ENCODE measurements around the gene VWA8. TPM values are rescaled to one million over a fixed set of nuclear protein-coding genes. Genes with fewer than 3 reads are reported as not detected.

Gene VWA8
- polyA plus RNA-seq, 1 experiment = 12.4 TPM

DNA sequence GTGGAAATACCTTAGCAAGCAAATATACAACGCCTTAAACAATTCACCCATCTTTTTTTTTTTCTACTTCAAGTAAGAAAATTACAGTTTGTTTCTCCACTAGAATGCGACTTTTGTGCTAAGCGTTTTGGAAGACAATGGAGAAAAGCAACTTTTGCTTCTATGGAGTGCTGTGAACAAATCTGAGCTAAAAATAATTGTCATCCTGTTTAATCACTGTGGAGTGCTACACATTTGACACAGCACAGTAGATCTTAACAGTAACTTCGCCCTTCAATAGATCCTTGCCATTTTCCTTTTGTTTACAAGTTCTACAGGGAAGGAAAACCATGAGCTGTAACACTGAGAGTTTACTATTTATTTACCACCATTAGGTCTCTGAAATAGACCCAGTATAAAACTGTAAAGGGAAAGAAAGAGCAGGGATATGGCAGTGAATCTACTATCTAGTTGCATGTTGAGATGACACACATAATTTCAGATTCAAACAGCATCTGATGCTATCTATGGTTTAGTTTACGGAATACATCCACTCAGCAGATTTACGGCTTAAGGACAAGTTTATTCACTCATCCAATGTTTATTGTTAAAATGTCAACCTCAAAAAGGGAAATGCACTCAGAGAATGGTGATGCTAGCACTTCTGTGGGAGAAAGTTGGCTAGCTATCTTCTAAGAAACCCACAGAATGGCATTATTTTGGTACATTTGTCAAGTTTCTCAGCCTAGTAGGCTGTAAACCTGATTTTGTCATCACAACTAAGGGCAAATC, 175.3 kb downstream of the VWA8 start:
- no peak for DNase-seq (ENCODE audit: low read depth, low spot score)
- ChIA-PET POLR2A (no interaction called here), CTCF (interaction anchor here (1.0 kb wide), 1 partner anchor 117 kb away, joined by 3 read pairs; no protein-coding TSS in a partner anchor)
- H3K4me3 ChIP-seq (ENCODE audit: low read depth, low read length) = no peak overlapping the region
- no peaks in the 10 kb centered on the region for H3K9me3 ChIP-seq (ENCODE audit: control insufficient read depth, insufficient read depth, low read length)
- no peaks in the 10 kb centered on the region for H3K27me3 ChIP-seq (ENCODE audit: control insufficient read depth, insufficient read depth, low read length)
- H3K27ac ChIP-seq (ENCODE audit: low read depth, low read length) = no peak overlapping the region
- TF ChIP-seq, protein P1, sequence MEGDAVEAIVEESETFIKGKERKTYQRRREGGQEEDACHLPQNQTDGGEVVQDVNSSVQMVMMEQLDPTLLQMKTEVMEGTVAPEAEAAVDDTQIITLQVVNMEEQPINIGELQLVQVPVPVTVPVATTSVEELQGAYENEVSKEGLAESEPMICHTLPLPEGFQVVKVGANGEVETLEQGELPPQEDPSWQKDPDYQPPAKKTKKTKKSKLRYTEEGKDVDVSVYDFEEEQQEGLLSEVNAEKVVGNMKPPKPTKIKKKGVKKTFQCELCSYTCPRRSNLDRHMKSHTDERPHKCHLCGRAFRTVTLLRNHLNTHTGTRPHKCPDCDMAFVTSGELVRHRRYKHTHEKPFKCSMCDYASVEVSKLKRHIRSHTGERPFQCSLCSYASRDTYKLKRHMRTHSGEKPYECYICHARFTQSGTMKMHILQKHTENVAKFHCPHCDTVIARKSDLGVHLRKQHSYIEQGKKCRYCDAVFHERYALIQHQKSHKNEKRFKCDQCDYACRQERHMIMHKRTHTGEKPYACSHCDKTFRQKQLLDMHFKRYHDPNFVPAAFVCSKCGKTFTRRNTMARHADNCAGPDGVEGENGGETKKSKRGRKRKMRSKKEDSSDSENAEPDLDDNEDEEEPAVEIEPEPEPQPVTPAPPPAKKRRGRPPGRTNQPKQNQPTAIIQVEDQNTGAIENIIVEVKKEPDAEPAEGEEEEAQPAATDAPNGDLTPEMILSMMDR (IDR thresholded peaks at IDR 0.05; ENCODE audit: low read depth, low read length) = no peak

DNA sequence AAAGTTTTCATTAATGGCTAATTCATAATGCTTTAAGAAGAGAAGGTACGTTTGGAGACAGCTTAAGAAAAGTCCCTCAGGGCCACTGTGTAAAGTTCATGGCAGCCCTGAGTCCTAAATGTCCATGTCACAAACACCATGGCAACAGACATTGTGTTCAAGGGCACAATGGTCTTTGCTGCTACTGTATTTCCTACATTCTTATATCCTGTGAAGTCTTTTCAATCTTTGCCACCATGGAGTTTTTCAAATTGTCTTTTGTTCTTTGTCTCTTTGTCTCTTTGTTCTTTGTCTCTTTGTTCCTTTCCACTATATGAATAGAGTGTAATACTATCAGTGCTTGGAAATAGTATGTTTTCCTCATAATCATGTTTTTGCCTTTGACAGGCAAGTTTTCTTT, 178.8 kb downstream of the VWA8 start:
- TF ChIP-seq, protein P1 (IDR thresholded peaks at IDR 0.05; ENCODE audit: low read depth, low read length) = no peak
- Histone ChIP-seq H3K27me3 (ENCODE audit: control insufficient read depth, insufficient read depth, low read length) (no peaks in the 10 kb centered on the region), H3K27ac (ENCODE audit: low read depth, low read length) (no peak overlapping the region), H3K4me3 (ENCODE audit: low read depth, low read length) (no peak overlapping the region), H3K9me3 (ENCODE audit: control insufficient read depth, insufficient read depth, low read length) (no peaks in the 10 kb centered on the region)
- no peak for DNase-seq (ENCODE audit: low read depth, low spot score)
- ChIA-PET CTCF (interaction anchor here (0.6 kb wide), 1 partner anchor 90 kb away, joined by 3 read pairs; no protein-coding TSS in a partner anchor), POLR2A (no interaction called here)

DNA sequence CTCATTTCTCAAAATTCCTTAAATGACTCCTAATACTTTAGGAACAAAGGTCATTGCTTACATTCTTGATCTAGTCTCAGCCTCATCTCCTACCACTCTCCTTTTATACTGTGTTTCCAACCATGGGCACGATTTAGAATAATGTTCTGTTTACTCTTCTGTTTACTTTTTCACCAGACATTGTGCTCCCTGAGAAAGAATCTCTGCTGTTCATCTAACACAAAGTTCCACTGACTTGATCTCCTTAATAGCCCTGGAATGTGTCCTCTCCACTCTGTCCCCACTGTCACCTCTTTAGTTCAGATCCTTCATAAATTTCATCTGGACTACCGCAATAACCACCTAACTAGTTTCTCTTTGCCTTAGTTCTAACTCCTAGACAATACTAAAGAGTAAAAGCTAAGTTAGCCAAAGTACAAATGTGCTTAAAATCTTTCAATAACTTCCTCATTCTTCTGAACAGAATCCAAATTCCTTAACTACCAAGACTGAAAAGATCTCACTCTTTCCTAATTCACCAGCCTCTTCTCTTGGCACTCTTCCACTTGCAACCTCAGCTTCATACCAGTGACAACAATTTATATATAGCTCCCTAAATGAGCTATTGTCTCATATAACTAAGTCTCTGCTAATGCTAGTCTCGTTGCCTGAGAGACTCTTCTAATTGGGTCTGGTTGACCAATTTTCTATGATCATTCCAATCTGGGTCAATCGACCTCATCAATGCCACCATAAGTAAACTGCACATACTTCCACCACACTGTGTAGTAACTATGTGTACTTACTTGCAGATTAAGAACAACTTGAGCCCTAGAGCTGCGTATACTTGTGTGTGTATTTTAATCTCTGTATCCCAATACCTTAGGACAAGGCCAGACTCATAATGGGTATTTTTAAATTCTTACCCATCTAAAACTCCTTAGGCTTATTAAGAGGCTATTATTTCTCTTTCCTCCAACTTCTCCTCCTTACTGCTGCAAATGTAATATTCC, 179.9 kb downstream of the VWA8 start:
- Histone ChIP-seq H3K4me3 (ENCODE audit: low read depth, low read length) (no peak overlapping the region), H3K9me3 (ENCODE audit: control insufficient read depth, insufficient read depth, low read length) (no peaks in the 10 kb centered on the region)

DNA sequence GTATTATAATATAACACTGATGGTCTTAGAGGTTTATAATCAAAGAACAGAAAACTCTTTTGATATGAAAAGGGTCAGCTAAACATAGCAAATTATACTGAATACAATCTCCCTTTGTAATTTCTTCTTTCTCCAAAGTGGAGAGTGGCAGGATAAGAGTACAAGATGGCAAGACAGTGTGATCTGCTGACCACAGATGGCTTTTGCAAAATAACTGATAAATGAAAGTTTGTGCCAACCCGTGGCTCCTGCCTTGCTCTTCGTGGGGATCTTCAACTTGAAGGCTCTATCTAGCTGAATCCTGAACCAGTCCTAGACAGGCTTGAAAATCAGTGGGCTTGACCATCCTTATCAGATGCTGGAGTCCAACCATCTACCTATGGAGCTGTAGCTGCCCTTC, 185.7 kb downstream of the VWA8 start:
- Histone ChIP-seq H3K27me3 (ENCODE audit: control insufficient read depth, insufficient read depth, low read length) (no peaks in the 10 kb centered on the region), H3K4me3 (ENCODE audit: low read depth, low read length) (no peak overlapping the region), H3K9me3 (ENCODE audit: control insufficient read depth, insufficient read depth, low read length) (no peaks in the 10 kb centered on the region), H3K27ac (ENCODE audit: low read depth, low read length) (no peak overlapping the region)
- DNase-seq (ENCODE audit: low read depth, low spot score) = no peak
- POLR2A ChIA-PET = no interaction called here
- TF ChIP-seq, protein P1 (IDR thresholded peaks at IDR 0.05; ENCODE audit: low read depth, low read length) = no peak
- CTCF ChIA-PET = no interaction called here

More for the DNA sequence above, 179.9 kb downstream of the VWA8 start:
- ChIA-PET POLR2A (no interaction called here), CTCF (interaction anchor here (0.6 kb wide), 1 partner anchor 88 kb away, joined by 3 read pairs; no protein-coding TSS in a partner anchor)
- no peak overlapping the region for H3K27ac ChIP-seq (ENCODE audit: low read depth, low read length)
- DNase-seq (ENCODE audit: low read depth, low spot score) = peak; percentile 55
- no peaks in the 10 kb centered on the region for H3K27me3 ChIP-seq (ENCODE audit: control insufficient read depth, insufficient read depth, low read length)
- TF ChIP-seq, protein P1 (IDR thresholded peaks at IDR 0.05; ENCODE audit: low read depth, low read length) = no peak
